Pancreas (tissue), 10 donors: ENCODE measurements around the gene TMEM9. TPM values are rescaled to one million over a fixed set of nuclear protein-coding genes. Genes with fewer than 3 reads are reported as not detected.

Source experiments
- ATAC-seq, 4 donors: fragments of 200-7000 bp; cut with Tn5 transposase; one replicate each; pipeline versions ENCODE4 v1.8.0 to v1.9.1; 2020; ENCODE audit warnings: mild to moderate bottlenecking in 4 of 4, moderate library complexity in 4 of 4
- DNase-seq, 6 donors: peaks; one replicate each; pipeline ENCODE4 v3.0.0-alpha.2; 2020
- FAIRE-seq: peaks from 2 replicates; lab custom pipeline; 2012; peaks lifted over from hg19 to GRCh38; lab: Jason Lieb, UNC
- H3K27ac ChIP-seq, 4 donors: fragments of 200-600 bp; sonication (generic); 1 replicate in 3 of 4; 2 replicates in 1 of 4; pipeline versions ENCODE4 v1.5.0 to v1.8.0; 2020
- H3K27me3 ChIP-seq, 4 donors: fragments of 200-600 bp; one replicate each; pipeline ENCODE4 v1.8.0; 2021
- H3K36me3 ChIP-seq, 3 donors: fragments of 200-600 bp; sonication (generic) in 1 of 3; one replicate each; pipeline versions ENCODE4 v1.5.0 to v1.8.0; 2020 to 2021
- H3K4me1 ChIP-seq, 3 donors: fragments of 200-600 bp; one replicate each; pipeline ENCODE4 v1.8.0; 2021
- H3K4me3 ChIP-seq, 4 donors: fragments of 200-600 bp; sonication (generic) in 2 of 4; one replicate each; pipeline versions ENCODE4 v1.5.0 to v1.8.0; 2020 to 2021
- H3K9me3 ChIP-seq, 4 donors: fragments of 200-600 bp; one replicate each; pipeline ENCODE4 v1.8.0; 2021
- WGBS, 2 donors: extraction: QIAGEN DNeasy Blood & Tissue Kit; methylation state at CpG; one replicate each; pipeline ENCODE4 v1.1.7; 2013; 5-methylcytosine and 5-hydroxymethylcytosine counted together
- intact Hi-C, 3 donors: fragments of 100-400 bp; cut with DNase I; formaldehyde crosslinking; loops; one replicate each; pipeline versions ENCODE4 v1.11.1 to v1.14.2; 2022
- polyA plus RNA-seq, 2 donors: library from polyadenylated mRNA; stranded (reverse); fragments of 200-250 nt; gene quantifications; one replicate each; pipeline ENCODE4 v1.2.3, GENCODE V29; 2013
- total RNA-seq, 6 donors: library from RNA; stranded (reverse); fragmentation: NEBNext Ultra II Directional in 4 of 6; extraction: Animal tissue kit (Norgen Biotek cat#: 25700) in 4 of 6; gene quantifications; one replicate each; pipeline versions ENCODE4 v1.2.1 to v1.2.4, GENCODE V29; 2021 to 2023
- TF ChIP-seq, protein P1 (sequence below), 4 donors: fragments of 200-600 bp; sonication (generic) in 3 of 4; IDR thresholded peaks; one replicate each; pipeline versions ENCODE4 v1.5.0 to v1.8.0; 2021; ENCODE audit warnings: antibody characterized with exemption in 4 of 4
- donor health status: healthy with polysubstance abuse.
- donor health status: DM: no; HTN: no; CAD: no; lungs with moderate emphysema.
- donor health status: DM: no; HTN: no; CAD: no.
- donor health status: control.
- donor health status: control.
- donor health status: Bipolar disorder and iron deficiency.
- donor health status: DM: yes; HTN: yes; CAD: no.
- donor health status: DM: no; HTN: no; CAD: no.
- donor health status: DM: no; HTN: no; CAD: no.
- donor health status: DM: yes; HTN: yes; CAD: no.

The TMEM9 gene
- total and polyA plus RNA-seq, 8 donors: 21.3 to 87.7 (median 37.5) TPM

DNA sequence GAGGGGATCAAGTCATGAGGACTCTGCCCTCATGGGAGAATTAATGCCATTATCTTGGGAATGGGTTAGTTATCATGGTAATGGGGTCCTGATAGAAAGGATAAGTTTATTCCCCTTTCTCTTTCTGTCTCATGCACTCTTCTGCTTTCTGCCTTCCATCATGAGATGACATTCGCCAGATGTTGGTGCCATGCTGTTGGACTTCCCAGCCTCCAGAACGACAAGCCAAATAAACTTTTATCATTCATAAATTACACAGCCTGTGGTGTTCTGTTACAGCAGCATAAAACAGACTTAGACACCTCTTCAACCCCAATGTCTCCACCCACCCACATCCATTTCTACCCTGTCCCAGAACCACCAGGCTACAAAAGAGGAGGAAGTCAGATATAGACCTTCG lies 24.4 kb upstream of the TMEM9 start:
- H3K27me3 ChIP-seq: no peaks in the 10 kb centered on the region
- TF ChIP-seq, protein P1, sequence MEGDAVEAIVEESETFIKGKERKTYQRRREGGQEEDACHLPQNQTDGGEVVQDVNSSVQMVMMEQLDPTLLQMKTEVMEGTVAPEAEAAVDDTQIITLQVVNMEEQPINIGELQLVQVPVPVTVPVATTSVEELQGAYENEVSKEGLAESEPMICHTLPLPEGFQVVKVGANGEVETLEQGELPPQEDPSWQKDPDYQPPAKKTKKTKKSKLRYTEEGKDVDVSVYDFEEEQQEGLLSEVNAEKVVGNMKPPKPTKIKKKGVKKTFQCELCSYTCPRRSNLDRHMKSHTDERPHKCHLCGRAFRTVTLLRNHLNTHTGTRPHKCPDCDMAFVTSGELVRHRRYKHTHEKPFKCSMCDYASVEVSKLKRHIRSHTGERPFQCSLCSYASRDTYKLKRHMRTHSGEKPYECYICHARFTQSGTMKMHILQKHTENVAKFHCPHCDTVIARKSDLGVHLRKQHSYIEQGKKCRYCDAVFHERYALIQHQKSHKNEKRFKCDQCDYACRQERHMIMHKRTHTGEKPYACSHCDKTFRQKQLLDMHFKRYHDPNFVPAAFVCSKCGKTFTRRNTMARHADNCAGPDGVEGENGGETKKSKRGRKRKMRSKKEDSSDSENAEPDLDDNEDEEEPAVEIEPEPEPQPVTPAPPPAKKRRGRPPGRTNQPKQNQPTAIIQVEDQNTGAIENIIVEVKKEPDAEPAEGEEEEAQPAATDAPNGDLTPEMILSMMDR (IDR thresholded peaks at IDR 0.05): no peak
- H3K4me3 ChIP-seq: no peak overlapping the region
- intact Hi-C loops: no loop called here
- DNase-seq (no peak), ATAC-seq (no peak), FAIRE-seq (no peak)
- 74 to 81% methylated on average over 3 of the region's 3 CpGs for WGBS, 2 donors
- H3K9me3 ChIP-seq: no peaks in the 10 kb centered on the region
- no peaks in the 10 kb centered on the region for H3K36me3 ChIP-seq
- H3K27ac ChIP-seq: no peak overlapping the region
- peaks cover 0 to 3% (median 0%) of the 10 kb centered on the region in 3 donors for H3K4me1 ChIP-seq

DNA sequence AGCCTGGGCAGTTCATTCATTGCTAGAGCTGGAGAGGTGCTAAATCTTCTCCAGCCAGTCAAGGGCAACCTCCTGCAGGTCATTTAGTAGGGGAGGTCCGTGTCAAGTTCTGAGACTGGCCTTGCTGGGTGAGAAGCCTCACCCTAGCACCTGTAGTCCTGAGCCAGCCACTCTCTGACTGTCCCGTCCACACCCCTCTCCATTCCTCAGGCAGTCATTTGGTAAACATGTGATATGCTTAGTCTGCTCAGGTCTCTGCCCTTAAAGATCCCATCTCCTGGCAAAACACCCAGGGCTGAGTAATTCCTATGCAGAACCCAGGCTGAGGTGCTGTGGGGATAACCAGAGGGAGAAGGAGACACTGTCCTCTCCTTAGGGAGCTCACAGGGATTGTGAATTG lies 22.7 kb upstream of the TMEM9 start:
- WGBS, 2 donors: 46 to 65% methylated on average over 2 of the region's 2 CpGs
- Histone ChIP-seq H3K4me3 (no peak overlapping the region), H3K36me3 (no peaks in the 10 kb centered on the region), H3K27me3 (no peaks in the 10 kb centered on the region), H3K4me1 (peaks cover 0 to 10% (median 0%) of the 10 kb centered on the region in 3 donors), H3K9me3 (no peaks in the 10 kb centered on the region), H3K27ac (no peak overlapping the region)
- intact Hi-C loops: no loop called here
- TF ChIP-seq, protein P1 (IDR thresholded peaks at IDR 0.05): no peak
- FAIRE-seq (no peak), ATAC-seq (peak in 2 of 4 donors; percentile 12 to 16), DNase-seq (peak in 1 of 6 donors; percentile 17)

DNA sequence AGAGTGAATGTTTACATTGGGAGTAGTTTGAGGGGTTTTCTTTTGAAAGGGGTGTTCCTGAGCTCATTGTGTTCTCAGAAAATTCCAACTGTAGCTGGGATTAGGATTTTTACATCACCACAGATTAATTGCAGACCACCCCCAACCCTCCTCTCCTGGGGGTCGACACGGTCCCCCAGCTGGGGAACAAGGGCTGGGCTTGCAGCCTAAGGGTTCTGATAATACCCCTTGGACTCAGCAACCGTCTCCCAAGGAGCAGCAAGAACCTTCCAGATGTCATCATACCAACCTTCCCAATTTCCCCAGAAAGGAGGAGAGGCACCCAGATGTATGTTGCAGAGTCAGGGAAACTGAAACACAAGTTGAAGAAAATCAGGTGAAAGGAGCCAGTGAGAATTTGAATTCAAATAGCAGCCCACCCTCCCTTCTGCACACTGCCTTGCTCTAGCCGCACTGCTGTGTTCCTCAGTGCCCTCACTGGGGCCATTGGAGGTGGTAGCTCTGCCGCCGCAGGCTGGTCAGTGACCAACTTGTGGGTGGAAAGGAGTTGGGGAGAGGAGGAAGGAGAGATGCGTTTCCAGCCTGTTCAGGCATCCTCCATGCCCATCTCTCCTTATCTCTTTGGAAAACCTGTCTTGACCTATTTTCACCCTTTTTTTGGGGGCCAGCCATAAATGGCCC lies 21.7 kb upstream of the TMEM9 start:
- no peak overlapping the region for H3K4me3 ChIP-seq
- peaks cover 0 to 10% (median 0%) of the 10 kb centered on the region in 3 donors for H3K4me1 ChIP-seq
- 84 to 86% methylated on average over 7 of the region's 7 CpGs for WGBS, 2 donors
- no peaks in the 10 kb centered on the region for H3K36me3 ChIP-seq
- ATAC-seq: no peak
- H3K27ac ChIP-seq: no peak overlapping the region
- H3K9me3 ChIP-seq: no peaks in the 10 kb centered on the region
- FAIRE-seq: no peak
- TF ChIP-seq, protein P1 (IDR thresholded peaks at IDR 0.05): no peak
- H3K27me3 ChIP-seq: no peaks in the 10 kb centered on the region
- intact Hi-C loops: no loop called here
- DNase-seq: no peak

DNA sequence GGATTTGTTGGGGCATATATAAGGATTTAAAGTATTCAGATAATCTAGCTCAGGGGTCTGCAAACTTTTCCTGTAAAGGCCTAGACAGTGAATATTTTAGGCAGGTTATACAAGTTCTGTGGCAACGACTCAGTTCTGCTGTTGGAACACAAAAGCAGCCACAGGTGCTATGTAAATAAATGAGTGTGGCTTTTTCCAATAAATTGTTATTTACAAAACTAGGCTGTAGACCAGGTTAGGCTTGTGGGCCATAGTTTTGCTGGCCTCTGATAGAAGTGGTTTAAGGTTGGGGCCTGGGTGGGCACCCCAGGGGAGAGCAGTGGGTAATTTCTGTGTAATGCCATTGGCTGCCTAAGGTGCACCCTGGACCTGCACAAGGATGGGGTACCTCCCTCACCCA lies 19.5 kb upstream of the TMEM9 start:
- FAIRE-seq (no peak), DNase-seq (no peak), ATAC-seq (no peak)
- H3K27me3 ChIP-seq: no peaks in the 10 kb centered on the region
- no peaks in the 10 kb centered on the region for H3K9me3 ChIP-seq
- TF ChIP-seq, protein P1 (IDR thresholded peaks at IDR 0.05): no peak
- H3K36me3 ChIP-seq: no peaks in the 10 kb centered on the region
- intact Hi-C loops: no loop called here
- 8 to 15% methylated on average over 1 of the region's 1 CpG for WGBS, 2 donors
- H3K4me1 ChIP-seq: peaks cover 9 to 16% (median 13%) of the 10 kb centered on the region in 3 donors
- H3K4me3 ChIP-seq: no peak overlapping the region
- H3K27ac ChIP-seq: no peak overlapping the region

DNA sequence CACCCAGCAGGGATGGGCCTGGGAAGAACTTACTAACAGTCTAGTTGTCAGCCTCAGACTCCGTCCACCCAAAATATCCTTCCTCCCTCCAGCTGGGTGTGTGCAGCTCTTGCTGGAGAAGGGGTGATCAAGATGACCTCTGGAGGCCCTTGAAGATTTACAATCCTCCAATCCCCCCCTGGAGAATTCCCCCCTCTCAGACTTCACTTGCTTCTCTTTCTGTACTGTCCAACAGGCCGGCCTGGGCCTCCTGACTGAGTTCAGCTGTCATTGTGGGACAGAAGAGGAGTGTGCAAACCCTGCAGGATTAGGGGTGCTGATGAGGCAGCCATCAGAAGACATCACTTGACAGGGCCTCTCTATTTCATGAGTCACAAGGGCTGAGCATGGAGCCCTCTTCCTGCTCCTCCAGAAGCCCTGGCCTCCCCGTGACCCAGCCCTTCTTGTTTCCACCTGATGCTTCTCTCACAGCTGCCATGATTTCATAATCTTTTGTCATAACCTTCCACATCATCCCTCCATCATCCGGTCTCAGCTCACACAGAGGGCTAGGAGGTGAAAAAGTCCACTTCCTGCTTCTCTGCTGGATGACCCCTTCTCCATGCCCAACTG lies 18.8 kb upstream of the TMEM9 start:
- intact Hi-C loops: no loop called here

More for the DNA sequence above, 18.8 kb upstream of the TMEM9 start:
- TF ChIP-seq, protein P1 (IDR thresholded peaks at IDR 0.05): no peak
- no peaks in the 10 kb centered on the region for H3K36me3 ChIP-seq
- 85 to 93% methylated on average over 4 of the region's 4 CpGs for WGBS, 2 donors
- no peaks in the 10 kb centered on the region for H3K9me3 ChIP-seq
- FAIRE-seq (no peak), ATAC-seq (no peak), DNase-seq (no peak)
- H3K4me1 ChIP-seq: peaks cover 9 to 16% (median 13%) of the 10 kb centered on the region in 3 donors
- no peaks in the 10 kb centered on the region for H3K27me3 ChIP-seq
- H3K27ac ChIP-seq: peak overlapping the region in 2 of 4 donors; percentile 97 to 100
- H3K4me3 ChIP-seq: no peak overlapping the region
